Raji (cell line): ENCODE measurements around the gene DRD1.

Source experiments
- POLR2A ChIP-seq: IDR thresholded peaks from 2 replicates; pipeline ENCODE4 v1.6.1; 2011; ENCODE audit warnings: low read depth, low read length, control low read depth; ENCODE audit not compliant: insufficient read depth

DRD1 gene

GRCh38 chr5:175457466-175457865 lies 13.5 kb upstream of the DRD1 start:
- no peak for TF ChIP-seq POLR2A

DNA sequence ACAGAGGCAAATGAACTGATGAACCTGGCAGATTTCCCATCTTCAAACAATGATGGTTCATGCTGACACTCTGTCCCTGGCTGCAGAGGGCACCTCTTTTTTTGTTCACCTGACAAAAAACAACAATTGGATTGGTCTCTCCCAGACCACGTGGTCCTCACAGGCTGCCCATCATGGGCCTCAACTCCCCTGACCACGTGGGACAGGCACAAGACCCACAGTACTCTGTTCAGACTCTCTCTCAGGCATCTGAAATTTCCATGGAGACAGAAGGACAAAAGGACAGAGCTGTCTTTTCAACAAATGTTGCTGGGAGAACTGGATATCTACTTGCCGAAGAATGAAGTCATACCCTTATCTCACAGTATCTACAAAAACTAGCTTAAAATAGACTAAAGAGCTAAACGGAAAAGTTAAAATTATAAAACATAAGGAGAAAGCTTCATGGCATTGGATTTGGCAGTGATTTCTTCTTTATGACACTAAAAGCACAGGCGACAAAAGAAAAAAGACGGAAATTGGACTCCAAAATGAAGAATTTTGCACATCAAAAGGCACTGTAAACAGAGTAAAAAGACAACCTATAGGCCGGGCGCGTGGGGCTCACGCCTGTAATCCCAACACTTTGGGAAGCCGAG lies 12.2 kb upstream of the DRD1 start:
- TF ChIP-seq POLR2A: no peak

DNA sequence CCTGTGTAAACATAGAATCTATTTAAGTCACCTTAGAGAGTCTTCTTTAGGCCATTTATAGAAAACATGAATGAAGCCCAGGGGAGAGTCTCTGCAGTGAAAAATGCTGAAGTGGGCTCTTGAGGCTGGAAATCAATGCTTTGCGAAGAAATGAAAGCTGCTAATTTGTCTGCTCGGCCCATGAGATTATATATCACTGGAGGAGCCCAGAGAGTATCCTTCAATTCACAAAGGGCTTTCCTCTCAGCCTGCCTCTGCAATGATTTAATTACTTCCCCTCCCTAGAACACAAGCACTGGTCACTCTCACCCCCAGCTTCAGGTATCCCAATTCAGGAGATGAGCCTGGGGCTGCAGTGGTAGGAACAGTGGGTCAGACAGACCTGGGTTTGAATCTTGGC lies 8.2 kb upstream of the DRD1 start:
- TF ChIP-seq POLR2A: no peak

GRCh38 chr5:175448276-175448675 lies 4.3 kb upstream of the DRD1 start:
- no peak for TF ChIP-seq POLR2A

- TF ChIP-seq POLR2A: no peak
Observed at GRCh38 chr5:175447571-175447970, 3.6 kb upstream of the DRD1 start.

- no peak for TF ChIP-seq POLR2A
Observed at GRCh38 chr5:175444905-175445456, 999 bp upstream of the DRD1 start.

GRCh38 chr5:175443514-175444059 lies 395 bp downstream of the DRD1 start:
- TF ChIP-seq POLR2A: no peak

GRCh38 chr5:175438234-175438857 lies 5.6 kb downstream of the DRD1 start:
- no peak for TF ChIP-seq POLR2A

- no peak for TF ChIP-seq POLR2A
Observed at GRCh38 chr5:175436359-175436758, 7.6 kb downstream of the DRD1 start.

DNA sequence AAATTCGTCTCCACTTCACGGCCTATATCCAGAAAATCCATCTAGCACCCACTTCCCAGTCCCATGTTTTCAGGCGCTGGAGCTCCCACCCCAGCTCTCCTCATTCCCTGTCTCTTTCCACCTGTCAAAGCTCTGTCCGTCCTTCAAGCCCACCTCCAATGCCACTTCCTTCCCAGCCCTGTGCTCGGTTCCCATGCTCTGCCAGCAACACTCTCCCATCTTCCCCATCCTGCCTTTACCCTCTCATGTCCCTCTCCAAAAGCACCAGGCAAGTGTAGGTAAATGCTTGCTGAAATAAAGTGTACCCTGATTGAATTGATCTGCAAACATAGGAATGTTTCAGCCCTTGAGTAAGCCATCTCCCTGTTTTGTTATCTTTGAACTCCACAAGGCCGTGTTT lies 9.2 kb downstream of the DRD1 start:
- no peak for TF ChIP-seq POLR2A

GRCh38 chr5:175427762-175428161 lies 16.2 kb downstream of the DRD1 start:
- TF ChIP-seq POLR2A: no peak

DNA sequence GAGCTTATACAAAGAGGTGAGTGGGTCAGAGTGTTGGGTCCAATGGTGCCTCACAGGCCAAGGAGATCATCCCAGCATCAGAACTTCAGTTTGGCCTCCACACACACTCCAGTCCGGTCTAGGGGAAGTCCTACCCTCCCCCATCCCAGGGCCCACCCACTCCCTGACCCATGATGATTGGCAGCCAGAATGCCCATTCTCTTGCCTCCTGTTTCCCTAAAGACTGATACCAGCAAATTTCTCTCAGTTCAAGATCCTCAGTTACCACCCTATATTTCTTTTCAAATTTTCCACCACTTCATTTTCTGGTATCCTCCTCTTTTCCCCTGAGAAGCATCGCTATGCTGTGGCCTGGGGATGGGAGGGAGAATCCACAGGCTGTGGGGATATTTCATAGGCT lies 21.9 kb downstream of the DRD1 start:
- TF ChIP-seq POLR2A: no peak

DNA sequence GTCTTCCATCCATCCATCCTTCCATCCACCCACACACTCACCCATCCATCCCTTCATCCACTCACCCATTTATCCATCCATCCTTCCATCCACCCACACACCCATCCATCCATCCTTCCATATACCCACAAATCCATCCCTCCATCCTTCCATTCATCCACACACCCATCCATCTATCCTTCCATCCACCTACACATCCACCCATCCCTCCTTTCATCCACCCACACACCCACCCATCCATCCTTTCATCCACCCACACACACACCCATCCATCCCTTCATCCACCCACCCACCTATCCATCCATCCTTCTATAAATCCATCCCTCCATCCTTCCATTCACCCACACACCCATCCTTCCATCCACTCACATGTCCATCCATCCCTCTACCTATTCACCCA lies 23.6 kb downstream of the DRD1 start:
- no peak for TF ChIP-seq POLR2A

DNA sequence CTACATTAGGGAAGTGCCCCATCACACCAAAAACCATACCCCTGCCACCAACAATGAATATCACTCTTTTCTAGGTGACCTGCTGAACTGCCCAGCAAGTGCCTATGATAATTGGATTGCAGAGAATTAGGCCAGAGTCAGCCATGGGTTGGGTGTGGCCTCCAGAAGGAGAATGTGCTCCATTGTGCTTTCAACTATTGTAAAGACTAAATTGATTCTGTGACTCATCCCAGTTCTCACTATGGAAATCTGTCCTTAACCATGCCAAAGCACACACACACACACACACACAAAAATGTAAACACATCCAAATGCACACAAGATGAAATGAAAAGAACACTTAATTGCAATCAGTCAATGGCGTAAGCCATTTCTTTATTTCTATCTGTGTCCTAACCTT lies 25.7 kb downstream of the DRD1 start:
- no peak for TF ChIP-seq POLR2A

DNA sequence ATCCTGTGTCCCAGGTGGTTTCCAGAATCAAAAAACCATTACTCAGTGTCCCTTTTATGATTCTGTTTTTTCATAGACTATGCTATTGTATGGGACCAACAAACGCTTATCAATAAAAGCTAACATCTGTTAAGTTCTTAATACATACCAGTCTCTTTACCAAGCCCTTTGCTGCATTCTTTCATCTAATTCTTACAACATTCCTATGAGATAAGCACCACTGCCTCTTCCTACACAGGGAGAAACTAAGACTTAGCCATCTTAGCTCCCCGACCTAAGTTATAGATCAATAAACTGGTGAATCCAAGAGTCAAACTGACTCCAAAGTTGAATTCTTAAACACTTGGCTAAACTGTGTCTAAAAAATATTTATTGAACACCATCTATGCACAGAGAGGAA lies 26.6 kb downstream of the DRD1 start:
- TF ChIP-seq POLR2A: no peak

- no peak for TF ChIP-seq POLR2A
Observed at GRCh38 chr5:175415303-175415702, 28.7 kb downstream of the DRD1 start.
